GM18499 (cell line): ENCODE results near the gene PSG11.
"Not testable (repeated sequence)": the region's sequence is repeated elsewhere in the genome, so short reads cannot be mapped to it uniquely, and the experiment has no call there.

Experiments
- ATAC-seq: cut with Tn5 transposase; IDR thresholded peaks from one replicate; pipeline ENCODE4 v1.9.1; 2021; ENCODE audit warnings: moderate number of reproducible peaks; ENCODE audit not compliant: insufficient read depth, unreplicated experiment

PSG11 gene

DNA sequence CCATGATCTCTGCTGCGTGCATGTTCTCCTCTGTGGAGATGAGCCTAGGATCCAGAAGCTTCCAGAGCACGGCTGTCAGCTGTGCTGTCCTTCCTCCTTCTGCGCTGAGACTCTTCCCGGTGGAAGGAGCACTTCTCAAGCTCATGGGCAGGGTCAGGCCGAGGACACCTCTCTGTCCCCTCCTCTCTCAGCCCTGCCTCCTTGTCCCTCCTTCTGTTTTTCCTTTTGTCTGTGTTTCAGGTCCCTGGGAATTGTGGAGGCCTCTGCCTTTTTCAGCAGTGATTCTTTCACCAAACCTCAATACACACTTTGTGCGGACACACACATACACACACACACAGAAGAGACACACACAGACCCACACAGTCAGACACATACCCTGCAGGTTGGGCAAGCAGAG lies at the start of gene PSG11:
Gene PSG11, minus strand, starts transcription at position 101 of the 400 bp plus-strand sequence. Its CDS starts 97 bp downstream, at position 4.
- ATAC-seq, result not testable (repeated sequence)

DNA sequence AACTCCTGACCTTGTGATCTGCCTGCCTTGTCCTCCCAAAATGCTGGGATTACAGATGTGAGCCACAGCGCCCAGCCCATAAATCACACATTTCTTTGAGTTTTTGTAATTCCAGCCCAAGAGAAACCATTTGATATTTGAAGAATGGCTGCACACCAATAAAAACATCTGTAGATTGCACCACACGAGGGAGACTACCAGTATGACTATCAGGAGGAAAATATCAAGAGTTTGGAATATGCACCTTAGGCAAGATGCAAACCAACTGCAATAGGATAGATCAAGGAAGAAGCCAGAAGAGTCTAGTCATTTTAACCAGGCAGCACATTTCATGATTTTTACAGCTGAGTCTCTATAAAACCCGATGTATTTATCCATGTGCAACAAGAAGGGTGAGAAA lies 36.1 kb upstream of the PSG11 start:
- ATAC-seq, result not testable (repeated sequence)

DNA sequence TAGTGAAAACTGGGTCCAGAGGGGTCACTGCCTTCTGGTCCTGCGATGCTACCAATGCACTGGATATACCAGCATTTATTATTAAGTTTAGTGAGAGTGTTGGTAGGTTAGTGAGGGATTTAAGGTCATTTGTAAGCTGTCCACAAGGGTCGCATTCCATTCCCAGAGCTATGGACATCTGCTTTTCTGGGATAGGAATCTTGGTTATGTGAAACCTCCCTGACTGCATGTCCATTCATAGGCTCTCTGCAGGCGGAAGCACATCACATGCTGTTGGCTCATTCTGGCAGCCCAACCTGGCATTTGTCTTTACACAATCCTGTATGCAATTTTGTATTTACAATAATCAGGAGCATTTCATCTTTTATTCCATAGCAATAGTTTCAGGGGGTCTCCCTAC lies 35.1 kb upstream of the PSG11 start:
- not testable (repeated sequence) for ATAC-seq

DNA sequence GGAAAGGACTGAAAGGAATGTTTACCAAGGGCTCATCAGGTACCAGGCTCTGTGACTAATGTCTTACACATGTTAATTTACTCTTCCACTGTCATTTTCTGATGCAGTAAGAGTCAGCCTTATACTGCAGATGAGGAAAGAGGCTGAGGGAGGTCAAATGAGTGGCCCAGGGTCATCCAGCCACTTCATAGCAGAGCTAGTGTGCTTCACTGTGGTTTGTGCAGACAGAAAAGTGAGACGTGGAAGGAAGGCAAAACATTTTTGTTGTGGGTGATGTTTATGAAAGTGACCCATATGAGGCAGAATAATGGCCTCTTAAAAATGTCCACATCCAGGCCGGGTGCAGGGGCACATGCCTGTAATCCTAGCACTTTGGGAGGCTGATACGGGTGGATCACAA lies 34.0 kb upstream of the PSG11 start:
- ATAC-seq, result not testable (repeated sequence)

DNA sequence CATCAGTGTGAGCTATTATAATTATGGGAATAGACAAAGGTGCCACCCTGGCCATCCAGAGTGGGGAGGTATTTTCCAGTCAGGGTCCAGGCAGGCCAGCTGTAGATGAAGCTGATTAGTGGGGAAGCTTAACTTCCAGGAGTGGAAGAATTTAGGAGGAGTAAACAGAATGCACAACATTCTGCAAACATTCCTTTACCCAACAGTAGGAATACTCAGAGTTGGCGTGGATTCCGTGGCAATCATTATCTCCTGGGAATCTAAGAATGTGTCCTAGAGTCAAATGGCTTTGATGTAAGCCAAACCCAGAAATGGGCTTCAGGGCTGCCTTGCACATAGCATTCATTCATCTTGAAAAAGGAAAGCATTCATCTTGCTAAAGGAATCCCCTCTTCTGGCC lies 33.2 kb upstream of the PSG11 start:
- not testable (repeated sequence) for ATAC-seq

DNA sequence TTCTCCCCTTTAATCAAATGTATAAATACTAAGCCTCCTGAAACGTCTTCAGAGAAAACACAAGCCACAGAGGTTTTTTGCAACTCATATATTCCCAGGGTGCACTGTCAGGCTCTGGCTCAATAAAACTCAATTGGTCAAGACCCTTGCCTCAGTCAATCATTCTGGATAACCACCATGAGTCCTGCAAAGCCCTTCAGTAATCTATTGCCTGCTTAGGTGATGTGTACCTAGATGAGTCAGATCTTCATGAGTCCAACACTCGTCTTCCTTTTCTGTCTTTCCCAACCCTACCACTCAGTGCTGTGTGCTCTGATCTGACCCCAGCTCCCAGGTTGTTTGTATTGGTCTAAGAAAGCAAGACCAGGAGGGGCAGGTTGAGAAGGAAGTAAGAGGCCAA lies 32.2 kb upstream of the PSG11 start:
- not testable (repeated sequence) for ATAC-seq

DNA sequence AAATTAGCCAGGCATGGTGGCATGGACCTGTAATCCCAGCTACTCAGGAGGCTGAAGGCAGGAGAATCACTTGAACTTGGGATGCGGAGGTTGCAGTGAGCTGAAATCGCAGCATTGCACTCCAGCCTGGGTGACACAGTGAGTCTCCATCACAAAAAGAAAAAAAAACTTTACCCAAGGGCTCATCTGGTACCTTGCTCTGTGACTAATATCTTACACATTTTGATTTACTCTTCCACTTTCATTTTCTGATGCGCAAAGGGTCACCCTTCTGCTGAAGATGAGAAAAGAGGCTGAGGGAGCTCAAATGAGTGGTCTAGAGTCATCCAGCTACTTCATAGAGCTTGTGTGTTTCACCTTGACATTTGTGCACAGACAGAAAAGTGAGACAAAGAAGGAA lies 21.7 kb upstream of the PSG11 start:
- ATAC-seq, result not testable (repeated sequence)

DNA sequence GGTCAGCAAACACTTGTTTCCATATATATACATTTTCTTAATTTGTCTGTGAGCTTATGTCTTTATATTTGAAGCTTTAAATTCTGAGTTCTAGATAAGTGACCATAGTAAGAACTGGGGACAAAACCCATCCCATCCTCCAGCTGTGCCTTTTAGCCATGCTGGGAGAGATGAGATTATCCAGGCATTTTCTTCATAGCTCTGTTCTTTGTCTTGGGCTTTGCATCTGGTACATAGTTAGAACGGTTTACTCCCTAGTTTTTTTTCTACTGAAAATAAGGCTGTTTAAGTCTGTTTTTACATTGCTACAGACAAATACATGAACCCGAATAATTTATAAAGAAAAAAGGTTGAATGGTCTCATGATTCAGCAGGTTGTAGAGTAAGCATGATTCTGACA lies 20.3 kb upstream of the PSG11 start:
- ATAC-seq, result not testable (repeated sequence)

DNA sequence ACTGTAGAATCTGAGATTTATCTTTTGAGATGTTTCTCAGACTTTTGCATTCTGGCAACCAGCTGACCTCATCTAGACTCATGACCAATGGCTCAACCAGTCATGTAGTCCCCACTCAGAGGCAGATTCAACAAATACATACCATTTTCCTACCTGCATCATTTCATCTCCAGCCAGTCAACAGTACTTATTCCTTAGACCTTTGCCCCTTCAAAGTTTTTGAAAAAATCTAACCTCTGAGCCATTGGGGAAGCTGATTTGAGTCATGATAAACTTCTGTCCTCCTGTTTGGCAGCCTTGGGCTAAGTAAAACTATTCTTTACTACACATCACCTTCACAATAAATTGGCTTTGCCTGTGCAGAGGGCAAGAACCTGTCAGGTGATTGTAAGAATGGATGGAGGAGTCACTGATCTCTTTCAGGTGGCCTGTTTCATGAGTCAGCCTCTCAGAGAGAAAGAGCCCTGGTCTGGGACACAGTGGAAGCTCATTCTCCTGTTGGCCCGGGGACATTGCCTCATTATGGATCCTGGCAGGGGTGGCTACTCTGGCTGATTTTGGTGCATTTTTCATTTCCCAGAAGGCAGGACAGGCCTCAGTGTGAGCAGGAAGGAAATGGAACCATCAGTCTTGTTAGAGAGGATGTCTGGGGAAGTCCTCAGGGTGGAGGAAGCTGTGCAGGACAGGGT lies 17.4 kb upstream of the PSG11 start:
- ATAC-seq, result not testable (repeated sequence)

DNA sequence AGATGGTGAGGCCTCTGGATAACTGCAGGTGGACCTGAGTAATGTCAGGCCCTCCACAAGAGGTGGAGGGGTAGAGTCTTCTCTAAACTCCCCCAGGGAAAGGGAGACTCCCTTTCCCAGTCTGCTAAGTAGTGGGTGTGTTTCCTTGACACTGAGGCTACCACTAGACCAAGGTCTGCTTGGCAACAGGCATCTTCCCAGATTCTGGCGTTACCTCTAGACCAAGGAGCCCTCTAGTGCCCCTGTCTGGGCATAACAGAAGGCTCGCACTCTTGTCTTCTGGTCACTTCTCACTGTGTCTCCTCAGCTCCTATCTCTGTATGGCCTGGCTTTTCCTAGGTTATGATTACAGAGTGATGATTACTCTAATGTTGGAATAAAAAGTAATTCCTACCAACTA lies 5.4 kb upstream of the PSG11 start:
- not testable (repeated sequence) for ATAC-seq

DNA sequence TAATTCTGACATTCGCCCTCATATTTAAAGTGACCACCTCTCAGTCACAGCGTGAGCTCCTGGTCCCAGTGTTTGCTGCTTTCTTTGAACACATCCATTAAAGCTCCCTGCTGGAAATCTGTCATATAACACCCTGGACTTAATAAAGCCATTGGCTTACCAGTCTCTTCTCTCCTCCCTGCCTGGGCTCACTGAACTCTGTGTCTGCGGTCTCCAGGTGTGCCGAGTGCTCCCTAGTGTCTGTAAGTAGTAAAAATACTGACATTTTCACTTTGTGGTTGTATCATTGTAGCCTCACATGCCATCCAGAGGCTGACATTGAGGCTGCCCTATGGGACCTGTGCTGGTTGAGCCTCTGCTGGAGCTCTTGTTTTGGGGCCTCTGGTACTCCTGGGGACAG lies 2.6 kb upstream of the PSG11 start:
- no peak for ATAC-seq

DNA sequence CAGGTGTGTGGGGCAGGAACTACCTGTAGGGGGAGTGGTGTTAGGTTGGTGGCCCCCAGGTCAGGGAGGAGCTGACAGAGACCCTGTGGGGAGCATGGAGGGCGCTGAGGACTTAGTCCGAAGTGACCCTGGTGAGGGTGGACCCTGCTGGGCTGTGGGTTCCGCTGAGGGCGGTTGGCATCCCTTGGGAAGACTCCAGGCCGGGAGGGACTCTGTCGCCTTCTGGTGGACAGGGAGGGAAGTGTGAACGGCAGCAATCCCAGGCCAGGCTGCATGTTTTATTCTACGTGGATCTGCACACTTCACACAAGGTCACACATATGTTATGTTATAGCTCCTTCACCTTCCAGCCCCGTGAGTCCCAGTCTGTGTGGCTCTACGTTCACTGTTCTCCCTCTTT lies 1.7 kb upstream of the PSG11 start:
- ATAC-seq, result not testable (repeated sequence)

DNA sequence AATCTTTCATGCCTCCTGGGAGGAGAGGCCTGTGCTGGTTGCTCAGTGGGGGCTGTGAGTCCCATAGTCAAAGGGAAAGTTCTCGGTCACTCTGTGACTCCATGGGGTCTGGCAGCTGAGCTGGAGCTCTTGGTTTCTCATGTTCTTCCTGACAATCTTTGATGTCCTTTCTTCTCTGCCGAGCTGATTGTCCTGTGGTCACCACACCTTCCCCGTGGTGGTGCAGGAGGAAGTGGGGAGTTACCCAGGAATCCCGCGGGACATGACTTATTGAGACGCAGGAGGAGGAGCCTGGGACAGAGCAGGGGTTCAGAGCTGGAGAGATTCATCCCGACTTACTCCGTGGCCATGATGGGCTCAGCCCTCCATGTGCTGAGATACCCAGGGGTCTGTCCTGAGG lies 792 bp upstream of the PSG11 start:
- not testable (repeated sequence) for ATAC-seq

DNA sequence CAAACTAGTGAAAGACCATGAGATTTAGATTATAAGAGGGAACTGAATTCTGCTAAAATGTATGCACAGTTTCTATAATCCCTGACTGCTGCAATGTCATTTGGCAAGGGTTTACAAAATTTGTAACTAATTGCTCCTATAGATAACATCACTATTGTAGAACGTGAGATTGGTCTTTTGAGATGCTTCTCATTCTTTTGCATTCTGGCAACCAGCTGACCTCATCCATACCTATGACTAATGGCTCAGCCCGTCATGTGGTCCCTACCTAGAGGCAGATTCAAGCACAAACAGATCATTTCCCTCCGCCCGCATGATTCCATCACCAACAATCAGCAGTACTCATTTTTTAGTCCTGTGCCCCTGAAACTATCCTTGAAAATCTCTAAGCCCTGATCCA lies 4.2 kb downstream of the PSG11 start:
- ATAC-seq, result not testable (repeated sequence)

DNA sequence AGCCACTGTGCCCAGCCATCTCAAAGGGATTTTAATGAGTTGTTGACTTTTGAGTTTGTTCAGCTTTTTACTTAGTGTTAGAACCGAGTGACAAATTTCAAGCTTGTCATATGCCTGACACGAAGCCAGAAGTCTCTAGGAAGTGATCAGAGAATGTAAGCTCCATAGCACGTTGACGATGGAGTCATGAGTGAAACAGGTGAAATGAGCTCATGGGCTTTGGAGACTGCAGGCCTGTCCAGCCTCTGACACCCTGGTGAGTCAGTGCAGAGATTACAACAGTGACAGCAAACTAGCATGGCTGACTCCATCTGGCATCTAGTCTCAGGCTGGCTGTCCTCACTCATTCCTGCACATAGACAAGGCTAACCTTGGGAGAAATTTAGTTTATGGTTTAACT lies 4.6 kb downstream of the PSG11 start:
- ATAC-seq, result not testable (repeated sequence)

DNA sequence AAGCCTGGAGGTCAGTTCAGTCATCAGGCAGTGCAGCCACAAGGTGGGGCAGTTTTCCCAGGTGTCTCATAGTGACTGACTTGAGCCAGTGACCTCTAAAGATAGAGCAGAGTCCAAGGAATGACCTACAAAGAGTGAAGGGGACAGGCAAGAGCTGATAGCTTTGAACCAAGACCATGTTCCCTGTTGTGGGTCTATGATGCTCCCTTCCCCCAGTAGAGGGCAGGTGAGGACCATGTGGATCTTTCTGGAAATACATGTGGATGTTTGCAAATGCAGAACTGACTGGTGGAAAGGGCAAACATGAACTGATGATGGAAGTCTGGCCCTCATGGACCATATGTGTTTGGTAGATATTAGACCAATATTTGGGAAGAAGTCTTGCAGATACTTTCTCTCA lies 6.7 kb downstream of the PSG11 start:
- not testable (repeated sequence) for ATAC-seq

DNA sequence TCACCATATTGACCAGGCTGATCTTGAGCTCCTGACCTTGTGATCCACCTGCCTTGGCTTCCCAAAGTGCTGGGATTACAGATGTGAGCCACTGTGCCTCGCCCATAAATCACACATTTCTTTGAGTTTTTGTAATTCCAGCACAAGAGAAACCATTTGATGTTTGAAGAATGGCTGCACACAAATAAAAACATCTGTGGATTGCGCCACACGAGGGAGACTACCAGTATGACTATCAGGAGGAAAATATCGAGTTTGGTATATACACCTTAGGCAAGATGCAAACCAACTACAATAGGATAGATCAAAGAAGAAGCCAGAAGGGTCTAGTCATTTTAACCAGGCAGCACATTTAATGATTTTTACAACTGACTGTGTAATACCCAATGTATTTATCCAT lies 20.4 kb downstream of the PSG11 start:
- ATAC-seq, result not testable (repeated sequence)

DNA sequence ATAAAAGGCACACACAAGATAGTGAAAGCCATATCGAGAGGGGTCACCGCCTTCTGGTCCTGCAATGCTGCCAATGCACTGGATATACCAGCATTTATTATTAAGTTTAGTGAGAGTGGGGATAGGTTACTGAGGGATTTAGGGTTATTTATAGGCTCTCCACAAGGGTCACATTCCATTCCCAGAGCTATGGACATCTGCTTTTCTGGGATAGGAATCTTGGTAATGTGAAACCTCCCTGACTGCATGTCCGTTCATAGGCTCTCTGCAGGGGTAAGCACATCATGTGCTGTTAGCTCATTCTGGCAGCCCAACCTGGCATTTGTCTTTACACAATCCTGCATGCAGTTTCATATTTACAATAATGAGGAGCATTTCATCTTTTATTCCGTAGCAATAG lies 21.4 kb downstream of the PSG11 start:
- not testable (repeated sequence) for ATAC-seq

DNA sequence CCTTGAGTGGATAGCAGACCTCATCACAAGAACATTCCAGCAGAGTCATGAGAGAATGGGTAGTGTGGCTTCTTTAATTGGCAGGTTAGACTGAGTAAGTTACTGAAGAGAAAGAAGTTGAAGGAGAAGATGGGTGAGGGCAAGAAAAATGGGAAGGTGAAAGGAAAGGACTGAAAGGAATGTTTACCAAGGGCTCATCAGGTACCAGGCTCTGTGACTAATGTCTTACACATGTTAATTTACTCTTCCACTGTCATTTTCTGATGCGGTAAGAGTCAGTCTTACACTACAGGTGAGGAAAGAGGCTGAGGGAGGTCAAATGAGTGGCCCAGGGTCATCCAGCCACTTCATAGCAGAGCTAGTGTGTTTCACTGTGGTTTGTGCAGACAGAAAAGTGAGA lies 22.6 kb downstream of the PSG11 start:
- not testable (repeated sequence) for ATAC-seq

DNA sequence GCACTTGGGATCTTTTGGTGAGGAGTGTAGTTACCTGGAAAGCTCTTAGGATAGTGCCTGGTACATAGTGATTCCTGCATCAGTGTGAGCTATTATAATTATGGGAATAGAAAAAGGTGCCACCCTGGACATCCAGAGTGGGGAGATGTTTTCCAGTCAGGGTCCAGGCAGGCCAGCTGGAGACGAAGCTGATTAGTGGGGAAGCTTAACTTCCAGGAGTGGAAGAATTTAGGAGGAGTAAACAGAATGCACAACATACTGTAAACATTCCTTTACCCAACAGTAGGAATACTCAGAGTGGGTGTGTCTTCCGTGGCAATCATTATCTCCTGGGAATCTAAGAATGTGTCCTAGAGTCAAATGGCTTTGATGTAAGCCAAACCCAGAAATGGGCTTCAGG lies 23.3 kb downstream of the PSG11 start:
- not testable (repeated sequence) for ATAC-seq

DNA sequence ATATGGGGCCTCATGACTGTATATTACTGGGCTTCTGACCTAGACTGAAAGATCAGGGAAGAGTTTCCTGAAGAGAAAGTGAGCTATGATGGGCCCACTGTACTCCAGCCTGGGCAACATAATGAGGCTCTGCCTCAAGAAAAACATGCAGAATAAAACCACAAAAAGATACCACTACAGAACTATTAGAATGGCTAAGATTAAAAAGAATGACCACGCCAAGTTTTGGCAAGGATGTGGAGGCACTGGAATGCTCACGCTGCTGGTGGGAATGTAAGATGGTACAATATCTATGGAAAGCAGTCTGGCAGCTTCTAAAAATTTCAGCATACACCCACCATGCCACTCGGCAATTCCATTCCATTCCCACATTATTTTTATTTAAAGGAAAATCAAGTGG lies 30.1 kb downstream of the PSG11 start:
- not testable (repeated sequence) for ATAC-seq

DNA sequence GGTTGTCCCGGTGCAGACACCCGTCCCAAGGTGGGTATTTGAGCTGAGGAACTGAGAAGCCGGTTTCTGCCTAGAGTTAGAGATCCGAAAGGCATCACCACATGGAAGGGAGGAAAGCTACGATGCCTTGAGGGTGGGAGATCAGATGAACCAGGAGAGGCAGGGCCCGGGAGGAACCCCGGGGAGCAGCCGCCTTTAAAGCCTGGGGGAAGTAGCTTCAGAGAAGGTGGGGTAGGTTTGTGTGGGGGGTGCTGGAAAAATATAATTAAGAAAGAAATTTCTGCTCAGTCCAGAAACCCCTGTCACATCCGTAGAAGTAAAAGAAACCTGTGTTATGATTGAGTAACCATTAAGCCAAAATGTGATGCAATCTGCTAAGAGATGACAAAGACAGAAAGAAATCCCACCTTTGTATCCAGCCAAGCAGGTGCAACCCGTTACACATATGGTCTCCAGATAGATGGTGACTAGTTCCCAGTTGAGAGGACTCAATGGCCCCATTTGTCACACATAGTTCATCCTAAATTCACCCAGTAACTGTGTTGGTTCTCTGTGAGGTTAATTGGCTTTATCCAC lies 34.2 kb downstream of the PSG11 start:
- not testable (repeated sequence) for ATAC-seq
